GM03348 (cell line): ENCODE data around the gene CLECL1.
A peak's percentile ranks its signal among the peaks of the same experiment; 100 is the strongest.
"Not testable (repeated sequence)": the region's sequence is repeated elsewhere in the genome, so short reads cannot be mapped to it uniquely, and the experiment has no call there.

ENCODE experiments used
- DNase-seq: peaks from one replicate; pipeline ENCODE4 v3.0.0; 2012; ENCODE audit warnings: low spot score

Gene CLECL1

DNA sequence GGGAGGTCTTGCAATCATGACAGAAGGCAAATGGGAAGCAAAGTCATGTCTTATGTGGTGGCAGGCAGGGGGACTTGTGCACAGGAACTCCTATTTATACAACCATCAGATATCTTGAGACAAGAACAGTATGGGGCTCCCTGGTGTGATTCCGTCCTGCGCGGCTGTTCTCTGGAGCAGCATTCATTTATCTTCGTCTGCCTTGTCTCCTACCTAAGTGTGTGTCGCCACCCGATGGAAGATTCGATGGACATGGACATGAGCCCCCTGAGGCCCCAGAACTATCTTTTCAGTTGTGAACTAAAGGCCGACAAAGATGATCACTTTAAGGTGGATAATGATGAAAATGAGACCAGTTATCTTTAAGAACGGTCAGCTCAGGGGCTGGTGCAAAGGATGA is 37.7 kb downstream of the CLECL1 start:
- DNase-seq: not testable (repeated sequence)

DNA sequence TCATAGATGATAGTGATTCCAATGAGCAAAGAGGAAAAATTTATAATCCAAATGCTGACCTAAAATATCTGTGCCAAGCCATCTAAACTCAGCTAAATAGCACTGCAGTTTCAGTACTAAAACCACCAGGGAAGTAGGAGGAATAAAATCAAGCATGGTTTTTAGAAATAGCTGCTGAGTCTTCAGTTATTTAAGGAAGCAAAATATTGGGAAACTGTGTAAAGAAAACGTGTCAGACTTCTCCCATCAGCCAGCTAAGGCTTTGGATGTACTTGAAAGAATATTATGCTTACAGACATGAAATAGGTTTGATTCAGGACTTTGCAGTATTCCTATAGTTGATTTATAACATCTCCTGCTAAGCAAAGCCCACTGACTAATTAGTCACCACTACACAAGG is 38.7 kb downstream of the CLECL1 start:
- no peak for DNase-seq

DNA sequence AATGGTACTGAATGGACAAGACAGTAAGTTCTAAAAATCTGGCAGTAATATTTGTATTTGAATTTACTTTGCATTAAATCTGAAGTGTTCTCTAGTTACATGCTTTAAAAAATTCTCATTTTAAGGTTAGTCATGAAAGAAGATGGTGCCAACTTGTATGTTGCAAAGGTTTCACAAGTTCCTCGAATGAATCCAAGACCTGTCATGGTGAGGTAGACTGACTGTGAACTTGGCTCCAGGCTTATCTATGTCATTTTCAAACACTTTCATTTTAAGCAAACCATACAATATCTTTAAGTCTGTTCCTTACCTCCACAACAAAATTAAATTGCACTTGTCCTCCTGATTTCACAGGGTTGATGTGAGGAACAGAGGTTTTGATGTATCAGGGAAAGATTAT is 40.0 kb downstream of the CLECL1 start:
- no peak for DNase-seq

DNA sequence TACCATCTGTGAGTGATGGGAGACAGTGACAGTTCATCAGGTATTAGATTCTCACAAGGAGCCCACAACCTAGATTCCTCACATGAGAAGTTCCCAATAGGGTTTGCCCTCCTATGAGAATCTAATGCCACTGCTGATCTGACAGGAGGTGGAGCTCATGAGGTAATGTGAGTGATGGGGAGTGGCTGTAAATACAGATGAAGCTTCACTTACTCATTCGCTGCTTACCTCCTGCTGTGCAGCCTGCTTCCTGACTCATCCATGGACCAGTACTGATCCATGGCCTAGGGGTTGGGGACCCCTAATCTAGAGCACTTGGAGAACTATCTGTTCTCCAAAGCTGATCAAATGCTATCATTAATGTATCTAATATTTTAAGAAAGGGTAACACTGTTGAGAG is 45.7 kb downstream of the CLECL1 start:
- DNase-seq: no peak

DNA sequence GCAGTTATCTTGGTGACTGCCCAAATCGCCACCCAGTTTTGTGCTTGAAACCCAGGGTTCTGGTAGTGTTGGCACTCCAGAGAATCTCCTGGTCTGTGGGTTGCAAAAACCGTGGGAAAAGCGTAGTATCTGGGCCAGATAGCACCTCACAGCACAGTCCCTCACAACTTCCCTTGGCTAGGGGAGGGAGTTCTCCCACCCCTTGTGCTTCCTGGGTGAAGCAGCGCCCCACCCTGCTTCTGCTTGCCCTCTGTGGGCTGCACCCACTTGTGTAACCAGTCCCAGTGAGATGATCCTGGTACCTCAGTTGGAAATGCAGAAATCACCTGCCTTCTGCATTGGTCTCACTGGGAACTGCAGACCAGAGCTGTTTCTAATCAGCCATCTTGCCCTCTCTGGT is 47.0 kb downstream of the CLECL1 start:
- no peak for DNase-seq

DNA sequence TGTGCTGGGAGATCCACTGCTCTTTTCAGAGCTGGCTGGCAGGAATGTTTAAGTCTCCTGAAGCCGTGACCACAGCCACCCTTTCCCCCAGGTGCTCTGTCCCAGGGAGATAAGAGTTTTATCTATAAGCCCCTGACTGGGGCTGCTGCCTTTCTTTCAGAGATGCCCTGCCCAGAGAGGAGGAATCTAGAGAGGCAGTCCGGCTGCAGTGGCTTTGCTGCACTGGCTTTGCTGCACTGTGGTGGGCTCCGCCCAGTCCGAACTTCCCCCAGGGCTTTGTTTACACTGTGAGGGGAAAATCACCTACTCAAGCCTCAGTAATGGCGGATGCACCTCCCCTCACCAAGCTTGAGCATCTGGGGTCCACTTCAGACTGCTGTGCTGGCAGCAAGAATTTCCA is 47.5 kb downstream of the CLECL1 start:
- not testable (repeated sequence) for DNase-seq

DNA sequence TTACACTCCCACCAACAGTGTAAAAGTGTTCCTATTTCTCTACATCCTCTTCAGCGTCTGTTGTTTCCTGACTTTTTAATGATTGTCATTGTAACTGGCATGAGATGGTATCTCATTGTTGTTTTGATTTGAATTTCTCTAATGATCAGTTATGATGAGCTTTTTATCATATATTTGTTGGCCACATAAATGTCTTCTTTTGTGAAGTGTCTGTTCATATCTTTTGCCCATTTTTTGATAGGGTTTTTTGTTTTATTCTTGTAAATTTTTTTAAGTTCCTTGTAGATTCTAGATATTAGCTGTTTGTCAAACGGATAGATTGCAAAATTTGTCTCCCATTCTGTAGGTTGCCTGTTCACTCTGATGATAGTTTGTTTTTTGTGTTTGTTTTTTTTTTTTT is 49.9 kb downstream of the CLECL1 start:
- not testable (repeated sequence) for DNase-seq

DNA sequence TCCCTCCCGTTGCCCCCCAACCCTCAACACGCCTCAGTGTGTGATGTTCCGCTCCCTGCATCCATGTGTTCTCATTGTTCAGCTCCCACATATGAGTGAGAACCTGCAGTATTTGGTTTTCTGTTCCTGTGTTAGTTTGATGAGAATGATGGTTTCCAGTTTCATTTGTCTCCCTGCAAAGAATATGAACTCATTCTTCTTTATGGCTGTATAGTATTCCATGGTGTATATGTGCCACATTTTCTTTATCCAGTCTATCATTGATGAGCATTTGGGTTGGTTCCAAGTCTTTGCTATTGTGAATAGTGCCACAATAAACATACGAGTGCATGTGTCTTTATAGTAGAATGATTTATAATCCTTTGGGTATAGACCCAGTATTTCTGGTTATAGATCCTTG is 50.4 kb downstream of the CLECL1 start:
- not testable (repeated sequence) for DNase-seq

DNA sequence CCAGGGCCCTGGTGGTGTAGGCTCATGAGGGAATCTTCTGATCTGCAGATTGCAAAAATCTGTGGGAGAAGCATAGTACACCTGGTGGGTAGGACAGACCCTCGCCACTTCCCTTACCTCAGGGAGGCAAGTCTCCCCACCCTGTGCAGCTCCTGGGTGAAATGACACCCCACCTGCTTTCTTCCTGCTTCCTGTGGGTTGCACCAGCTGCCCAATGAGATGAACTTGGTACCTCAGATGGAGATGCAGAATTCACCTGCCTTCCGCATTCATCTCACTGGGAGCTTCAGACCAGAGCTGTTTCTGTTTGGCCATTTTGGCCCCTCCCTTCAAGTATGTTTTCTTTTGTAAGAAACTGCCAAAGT is 58.7 kb downstream of the CLECL1 start:
- DNase-seq: no peak

DNA sequence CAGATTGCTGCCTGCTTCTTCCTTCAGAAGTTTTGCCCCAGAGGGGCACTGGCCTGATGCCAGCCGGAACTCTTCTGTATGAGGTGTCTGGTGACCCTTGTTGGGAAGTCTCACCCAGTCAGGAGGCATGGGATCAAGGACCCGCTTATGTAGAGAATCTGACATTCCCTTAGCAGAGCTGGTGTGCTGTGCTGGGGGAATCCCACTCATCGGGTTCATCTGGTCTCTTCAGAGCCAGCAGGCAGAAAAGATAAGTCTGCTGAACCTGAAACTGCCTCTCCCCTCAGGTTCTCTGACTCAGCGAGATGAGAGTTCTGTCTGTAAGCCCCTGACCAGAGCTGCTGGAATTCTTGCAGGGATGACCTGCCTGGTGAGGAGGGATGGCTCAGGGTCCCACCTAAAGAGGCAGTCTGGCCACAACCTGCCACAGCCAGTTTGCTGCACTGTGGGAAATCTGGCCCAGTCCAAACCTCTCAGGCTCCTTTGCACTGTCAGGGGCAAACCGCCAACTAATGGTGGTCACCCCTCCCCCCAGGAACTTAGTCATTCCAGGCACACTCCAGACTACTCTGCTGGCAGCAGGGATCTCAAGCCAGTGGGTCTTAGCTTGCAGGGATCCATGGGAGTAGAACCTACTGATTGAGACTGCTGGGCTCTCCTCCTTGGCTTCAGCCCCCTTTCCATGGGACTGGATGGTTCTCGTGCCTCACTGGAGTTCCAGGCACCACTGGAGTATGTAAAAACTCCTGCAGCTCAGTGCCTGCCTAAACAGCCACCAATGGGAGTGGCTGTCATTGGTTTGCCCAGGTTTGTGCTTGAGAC is 59.3 kb downstream of the CLECL1 start:
- peak; percentile 88 for DNase-seq
